GM21723 (cell line): ENCODE results near the gene CRTC3.
"Not testable (repeated sequence)": the region's sequence is repeated elsewhere in the genome, so short reads cannot be mapped to it uniquely, and the experiment has no call there.

Experiments used
- ATAC-seq: cut with Tn5 transposase; IDR thresholded peaks from one replicate; pipeline ENCODE4 v1.9.1; 2021; ENCODE audit warnings: mild to moderate bottlenecking, moderate library complexity; ENCODE audit not compliant: unreplicated experiment

The CRTC3 gene

DNA sequence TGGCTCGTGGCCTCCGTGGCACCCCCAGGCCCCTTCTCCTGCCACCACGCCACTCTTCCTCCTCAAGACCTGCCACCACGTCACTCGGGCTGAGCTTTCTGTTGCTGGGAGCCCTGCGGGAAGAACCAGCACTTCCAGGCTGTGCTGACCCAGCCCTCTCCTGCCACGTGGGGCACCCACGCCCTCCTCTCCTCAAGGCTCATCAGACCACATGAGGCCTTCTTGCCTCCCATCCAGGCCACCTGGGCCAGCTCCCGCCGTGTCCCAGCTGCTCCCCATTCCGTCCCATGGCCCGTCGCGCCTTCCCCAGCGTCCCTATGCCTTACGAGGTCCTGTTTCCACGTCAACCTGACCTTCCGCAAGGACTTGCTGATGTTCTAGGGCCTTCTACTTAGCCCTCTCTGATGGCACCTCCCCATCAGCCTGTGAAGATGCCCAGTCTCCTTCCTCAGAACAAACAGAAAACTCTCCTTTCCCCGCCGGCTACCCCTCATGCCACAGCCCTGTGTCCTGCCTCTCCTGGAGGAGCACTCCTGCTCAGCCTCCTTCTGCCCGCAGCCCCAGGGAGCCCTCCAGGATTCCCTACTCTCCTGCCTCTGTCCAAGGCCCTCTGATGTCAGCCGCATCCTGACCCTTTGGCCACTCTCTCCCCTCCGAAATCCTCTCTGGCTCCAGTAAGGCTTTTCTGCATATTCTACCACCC, 116.3 kb downstream of the CRTC3 start:
- no peak for ATAC-seq

DNA sequence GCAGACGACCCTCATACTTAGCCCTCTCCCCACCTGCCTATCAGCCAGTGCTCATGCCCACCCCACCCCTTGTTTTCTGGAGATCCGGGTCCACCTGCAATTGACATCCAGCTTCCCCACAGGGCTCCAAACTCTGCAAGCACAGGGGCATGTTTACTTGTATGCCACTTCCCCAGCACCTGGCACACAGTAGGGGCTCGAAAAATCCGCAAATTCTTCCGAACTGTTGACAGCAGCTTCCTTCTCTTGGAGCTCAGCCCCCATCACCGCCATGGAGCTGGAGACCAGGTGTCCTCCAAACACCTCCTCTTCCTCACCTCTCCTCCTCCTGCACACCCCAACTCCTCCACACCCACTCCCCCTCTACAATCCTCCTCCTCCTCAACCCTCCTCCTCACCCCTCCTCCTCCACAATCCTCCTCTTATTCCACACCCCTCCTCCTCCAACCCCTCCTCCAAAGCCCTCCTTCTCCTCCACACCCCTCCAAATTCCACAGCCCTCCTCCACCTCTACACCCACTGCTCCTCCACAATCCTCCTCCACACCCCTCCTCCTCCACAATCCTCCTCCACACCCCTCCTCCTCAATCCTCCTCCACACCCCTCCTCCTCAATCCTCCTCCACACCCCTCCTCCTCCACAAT, 117.1 kb downstream of the CRTC3 start:
- no peak for ATAC-seq

DNA sequence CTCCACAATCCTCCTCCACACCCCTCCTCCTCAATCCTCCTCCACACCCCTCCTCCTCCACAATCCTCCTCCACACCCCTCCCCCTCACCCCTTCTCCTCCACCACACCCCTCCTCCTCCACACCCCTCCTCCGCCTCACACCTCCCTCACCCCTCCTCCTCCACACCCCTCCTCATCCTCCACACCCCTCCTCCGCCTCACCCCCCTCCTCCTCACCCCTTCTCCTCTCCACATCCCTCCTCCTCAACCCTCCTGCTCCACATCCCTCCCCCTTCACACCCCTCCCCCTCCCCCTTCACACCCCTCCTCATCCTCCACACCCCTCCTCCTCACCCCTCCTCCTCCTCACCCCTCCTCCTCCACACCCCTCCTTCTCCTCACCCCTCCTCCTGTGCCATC, 117.6 kb downstream of the CRTC3 start:
- no peak for ATAC-seq

DNA sequence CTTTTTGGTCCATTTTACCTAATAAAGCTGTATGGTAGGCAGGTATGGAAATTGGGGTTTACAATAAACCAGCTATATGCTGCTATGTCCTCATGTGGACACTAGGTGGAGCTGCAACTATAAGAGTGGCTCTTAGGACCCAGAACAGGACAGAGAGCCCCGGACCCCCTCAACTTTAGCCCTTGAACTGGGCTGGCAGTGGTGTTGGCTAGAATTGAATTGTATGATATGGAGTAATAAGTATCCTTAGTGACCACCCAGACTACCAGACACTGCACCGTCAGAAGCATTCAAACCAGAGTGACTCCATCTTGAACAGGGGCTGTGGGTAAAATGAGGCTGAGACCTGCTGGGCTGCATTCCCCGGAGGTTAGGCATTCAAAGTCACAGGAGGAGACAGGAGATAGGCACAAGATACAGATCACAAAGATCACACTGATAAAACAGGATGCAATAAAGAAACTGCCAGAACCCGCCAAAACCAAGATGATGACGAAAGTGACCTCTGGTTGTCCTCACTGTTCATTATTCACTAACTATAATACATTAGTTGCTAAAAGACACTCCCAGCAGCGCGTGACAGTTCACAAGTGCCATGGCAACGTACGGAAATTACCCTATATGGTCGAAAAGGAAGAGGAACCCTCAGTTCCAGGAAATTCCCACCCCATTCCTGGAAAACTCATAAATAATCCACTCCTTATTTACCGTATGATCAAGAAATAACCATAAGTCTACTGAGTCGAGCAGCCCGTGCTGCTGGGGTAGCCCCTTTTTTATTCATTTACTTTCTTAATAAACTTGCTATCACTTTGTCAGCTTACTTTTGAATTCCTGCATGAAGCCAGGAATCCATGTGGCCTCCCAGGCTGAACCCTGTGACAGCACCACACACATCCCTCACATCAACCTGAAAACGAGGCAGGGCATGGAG, 118.7 kb downstream of the CRTC3 start:
- ATAC-seq: no peak

DNA sequence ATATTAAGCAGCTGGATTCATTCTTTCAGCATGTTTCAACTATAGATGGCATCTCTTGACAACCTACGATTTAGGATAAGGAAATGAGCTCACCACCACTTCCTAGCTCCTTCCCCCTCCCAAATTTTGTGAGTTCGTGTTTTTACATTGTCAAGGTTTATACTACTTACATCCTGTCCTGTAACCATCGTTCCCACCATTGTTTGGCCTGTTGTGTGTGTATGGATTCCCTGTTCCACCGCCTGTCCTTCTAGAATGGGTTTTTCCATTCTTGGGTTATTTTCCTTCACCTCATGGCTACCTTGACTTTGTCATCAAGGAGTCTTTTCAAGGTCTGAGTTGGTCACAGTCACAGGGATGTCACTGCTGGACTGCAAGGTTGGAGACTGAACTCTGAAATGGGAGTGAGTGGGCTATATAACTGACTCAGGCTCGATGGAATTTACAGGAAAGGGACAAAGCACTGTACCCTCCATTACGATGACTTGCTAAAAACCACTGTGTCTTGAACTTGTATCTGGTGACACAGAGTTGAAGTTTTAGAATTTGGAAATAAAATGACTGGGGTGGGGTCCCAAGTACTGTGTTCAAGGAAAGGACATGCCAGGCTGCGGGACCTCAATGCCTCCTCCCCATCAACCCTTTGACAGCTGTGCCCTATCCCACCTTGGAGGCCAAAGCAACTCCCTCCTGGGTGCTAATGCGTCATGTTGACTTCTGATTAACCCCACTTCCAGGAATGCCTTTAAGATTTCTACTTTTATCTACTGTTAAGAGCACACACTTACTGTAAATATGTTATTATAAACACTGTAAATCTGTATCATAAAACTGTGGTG, 120.6 kb downstream of the CRTC3 start:
- ATAC-seq: no peak

DNA sequence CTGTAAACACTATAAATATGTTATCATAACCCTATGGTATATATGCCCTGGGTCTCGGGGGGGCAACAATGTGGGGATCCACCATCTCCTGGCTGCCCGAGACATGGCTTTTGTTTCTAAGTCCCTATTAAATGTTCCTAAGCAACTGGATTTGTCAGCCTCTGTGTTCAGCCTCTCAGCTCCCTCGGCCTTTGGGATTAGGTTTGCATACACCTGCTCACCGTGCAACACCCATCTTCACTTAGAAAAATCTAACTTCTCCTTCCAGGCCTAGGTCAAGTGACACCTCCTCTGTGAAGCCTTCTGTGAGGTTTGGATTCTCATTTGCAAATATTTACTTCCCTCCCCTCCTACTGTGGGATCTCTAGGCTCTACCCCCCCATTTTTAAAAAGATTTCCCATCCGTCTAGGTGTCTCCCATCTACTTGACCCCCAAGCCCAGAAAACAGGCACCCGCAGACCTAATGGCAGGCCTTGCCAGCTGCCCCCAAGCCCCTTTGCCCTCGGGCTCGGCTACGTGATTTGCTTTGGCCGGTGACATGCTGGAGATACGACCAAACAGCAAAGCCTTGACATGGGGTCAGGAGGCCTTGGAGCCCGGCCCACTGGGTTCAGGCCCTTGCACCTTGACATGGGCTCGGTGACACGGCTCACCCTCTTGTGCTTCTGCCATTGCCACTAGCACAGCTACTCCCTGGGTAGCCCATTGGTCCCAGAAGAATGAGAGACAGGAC, 121.4 kb downstream of the CRTC3 start:
- ATAC-seq: no peak

DNA sequence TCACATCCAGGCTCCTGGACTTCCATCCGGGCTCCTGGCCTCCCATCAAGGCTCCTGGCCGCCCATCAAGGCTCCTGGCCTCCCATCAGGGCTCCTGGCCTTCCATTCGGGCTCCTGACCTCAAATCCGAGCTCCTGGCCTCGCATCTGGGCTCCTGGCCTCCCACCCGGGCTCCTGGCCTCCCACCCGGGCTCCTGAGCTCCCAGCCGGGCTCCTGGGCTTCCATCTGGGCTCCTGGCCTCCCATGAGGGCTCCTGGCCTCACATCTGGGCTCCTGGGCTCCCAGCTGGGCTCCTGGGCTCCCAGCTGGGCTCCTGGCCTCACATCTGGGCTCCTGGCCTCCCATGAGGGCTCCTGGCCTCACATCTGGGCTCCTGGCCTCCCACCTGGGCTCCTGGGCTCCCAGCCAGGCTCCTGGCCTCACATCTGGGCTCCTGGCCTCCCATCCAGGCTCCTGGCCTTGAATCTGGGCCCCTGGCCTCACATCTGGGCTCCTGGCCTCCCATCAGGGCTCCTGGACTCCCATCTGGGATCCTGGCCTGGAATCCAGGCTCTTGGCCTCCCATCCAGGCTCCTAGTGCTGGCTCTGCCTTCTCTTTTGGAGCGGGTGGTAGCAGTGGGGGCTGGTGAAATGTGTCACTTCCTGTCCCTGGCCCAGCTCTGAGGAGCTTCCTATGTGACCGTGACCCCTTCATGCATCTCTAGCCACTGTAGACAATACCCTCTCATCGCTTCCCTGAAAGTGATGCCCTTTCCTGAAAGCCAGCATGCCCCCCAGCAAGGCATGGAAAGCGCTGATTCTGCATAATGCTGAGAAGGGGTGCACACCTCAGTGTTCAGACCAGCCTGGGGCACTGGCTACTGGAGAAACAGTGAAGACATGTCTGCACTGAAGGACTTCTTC, 124.8 kb downstream of the CRTC3 start:
- no peak for ATAC-seq

GRCh38 chr15:90657520-90658172, 127.9 kb downstream of the CRTC3 start:
- ATAC-seq: peak; percentile 39

DNA sequence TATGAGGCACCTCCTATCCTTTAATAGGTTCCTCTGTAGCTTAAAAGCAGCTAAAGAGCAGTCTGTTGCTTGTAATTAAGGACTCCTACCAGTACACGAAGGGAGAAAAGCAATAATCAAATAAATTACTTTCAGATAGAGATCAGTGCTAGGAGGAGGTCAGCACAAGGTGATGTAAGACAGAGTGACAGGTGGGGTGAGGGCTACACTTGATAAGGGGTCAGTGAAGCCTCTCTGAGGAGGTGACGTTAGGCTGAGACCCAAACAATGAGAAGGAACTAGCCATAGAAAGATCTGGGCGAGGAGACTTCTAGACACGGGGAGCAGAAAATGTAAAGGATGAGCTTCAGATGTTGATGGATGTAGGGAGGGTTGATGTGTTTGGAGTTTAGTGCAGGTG, 129.8 kb downstream of the CRTC3 start:
- ATAC-seq: no peak

GRCh38 chr15:90660195-90660998, 130.7 kb downstream of the CRTC3 start:
- ATAC-seq: peak; percentile 52

DNA sequence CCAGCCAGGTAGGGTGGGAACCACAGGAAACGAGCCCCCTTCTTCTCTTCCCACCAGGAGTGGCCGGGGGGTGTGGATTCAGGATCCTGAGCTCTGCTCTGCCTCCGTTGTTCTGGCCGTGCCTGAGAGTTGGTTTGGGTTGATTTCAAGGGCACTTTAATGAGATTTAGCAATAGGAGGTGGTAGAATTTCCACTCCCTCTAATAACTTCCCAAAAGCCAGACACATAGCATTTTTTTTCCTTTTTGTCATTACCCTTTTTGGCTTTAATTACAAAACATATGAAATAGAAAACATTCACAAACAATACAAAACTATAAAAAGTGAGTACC, 131.2 kb downstream of the CRTC3 start:
- ATAC-seq: not testable (repeated sequence)

DNA sequence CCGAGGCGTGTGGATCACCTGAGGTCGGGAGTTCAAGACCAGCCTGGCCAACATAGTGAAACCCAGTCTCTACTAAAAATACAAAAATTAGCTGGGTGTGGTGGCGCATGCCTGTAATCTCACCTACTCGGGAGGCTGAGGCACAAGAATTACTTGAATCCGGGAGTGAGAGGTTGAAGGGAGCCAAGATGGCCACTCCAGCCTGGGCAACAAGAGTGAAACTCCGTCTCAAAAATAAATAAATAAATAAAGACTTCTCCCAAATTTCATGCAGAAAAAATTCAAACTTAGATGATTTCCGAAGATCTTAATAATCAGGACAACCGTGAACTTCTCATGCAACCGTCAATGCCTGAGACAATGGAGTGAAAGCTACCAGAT, 134.3 kb downstream of the CRTC3 start:
- not testable (repeated sequence) for ATAC-seq

GRCh38 chr15:90664650-90665287, 135.0 kb downstream of the CRTC3 start:
- ATAC-seq: peak; percentile 10

DNA sequence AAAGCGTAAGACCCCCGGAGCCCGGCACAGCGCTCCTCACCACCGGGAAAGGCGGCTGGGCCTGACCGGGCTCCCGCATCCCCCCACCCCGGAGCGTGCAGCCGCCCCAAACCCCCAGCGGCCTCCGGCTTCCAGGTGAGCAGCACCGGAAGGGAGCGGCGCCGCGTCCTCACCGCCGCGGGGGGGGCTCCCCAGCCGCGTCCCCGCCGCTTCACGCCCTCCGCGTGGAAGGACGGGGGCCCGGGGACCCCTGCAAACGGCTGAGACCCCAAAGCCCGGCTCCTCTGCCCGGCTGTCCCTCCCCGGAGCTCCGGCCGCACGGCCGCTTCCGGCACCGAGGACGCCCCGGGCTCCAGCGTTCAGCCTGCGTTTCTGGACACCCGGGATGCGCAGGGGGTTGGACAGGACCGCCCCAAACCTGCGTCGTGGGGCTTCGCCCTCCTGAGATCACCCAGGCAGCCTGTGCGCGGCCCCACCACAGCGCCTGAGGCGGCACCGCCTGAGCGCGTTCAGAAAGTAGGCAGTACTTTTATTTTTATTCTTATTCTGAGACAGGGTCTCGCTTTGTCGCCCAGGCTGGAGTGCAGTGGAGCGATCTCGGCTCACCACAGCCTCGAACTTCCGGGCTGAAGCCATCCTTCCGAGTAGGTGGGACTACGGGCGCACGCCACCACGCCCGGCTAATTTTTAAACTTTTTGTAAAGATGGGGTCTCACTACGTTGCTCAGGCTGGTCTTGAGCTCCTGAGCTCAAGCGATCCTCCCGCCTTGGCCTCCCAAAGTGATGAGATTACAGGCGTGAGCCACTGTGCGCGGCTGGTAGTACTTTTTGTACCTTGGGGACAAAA, 135.8 kb downstream of the CRTC3 start:
- ATAC-seq: peak; percentile 60

- no peak for ATAC-seq
Observed at GRCh38 chr15:90666135-90666909, 136.6 kb downstream of the CRTC3 start.
